Mammary epithelial cell (primary cell): Measurements from ENCODE around the gene PNKD.

ENCODE experiments used
- EZH2 ChIP-seq: IDR thresholded peaks from 2 replicates; pipeline ENCODE4 v1.6.1; 2012; ENCODE audit warnings: low read length, inconsistent platforms, borderline replicate concordance
- TF ChIP-seq, protein P1 (sequence below), 2 donors: IDR thresholded peaks in 1 of 2; conservative IDR thresholded peaks in 1 of 2; 2 replicates each; pipeline ENCODE4 v1.5.1; 2011 to 2012; ENCODE audit warnings: inconsistent platforms in 2 of 2, low read length in 2 of 2, mild to moderate bottlenecking in 2 of 2, control low read depth in 1 of 2, low read depth in 1 of 2; ENCODE audit not compliant: insufficient read depth in 1 of 2; ENCODE audit errors: extremely low read depth in 1 of 2

DNA sequence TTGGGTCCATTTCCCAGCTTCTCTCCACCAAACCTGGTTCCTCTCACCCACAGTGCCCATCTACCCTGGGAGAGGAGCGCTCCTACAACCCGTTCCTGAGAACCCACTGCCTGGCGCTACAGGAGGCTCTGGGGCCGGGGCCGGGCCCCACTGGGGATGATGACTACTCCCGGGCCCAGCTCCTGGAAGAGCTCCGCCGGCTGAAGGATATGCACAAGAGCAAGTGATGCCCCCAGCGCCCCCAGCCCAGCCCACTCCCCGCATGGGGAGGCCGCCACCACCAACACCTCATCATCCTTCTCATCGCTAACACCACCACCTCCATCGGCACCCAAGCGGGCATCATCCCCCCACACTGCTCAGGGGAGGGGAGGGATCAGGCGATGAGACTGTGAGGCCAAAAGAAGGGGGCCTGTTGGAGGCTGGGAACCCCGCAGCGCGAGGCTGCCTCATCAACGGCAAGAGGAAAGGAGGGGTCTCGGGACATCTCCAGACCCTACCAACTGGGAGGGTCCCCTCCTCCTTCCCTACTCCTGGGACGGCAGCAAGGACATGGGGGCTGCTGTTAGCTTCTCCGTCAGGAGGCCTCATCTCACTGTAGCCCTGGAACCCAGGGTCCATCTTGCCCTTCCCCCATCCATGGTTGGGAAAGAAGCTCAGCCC is 74.6 kb downstream of the PNKD start:
- TF ChIP-seq, protein P1, sequence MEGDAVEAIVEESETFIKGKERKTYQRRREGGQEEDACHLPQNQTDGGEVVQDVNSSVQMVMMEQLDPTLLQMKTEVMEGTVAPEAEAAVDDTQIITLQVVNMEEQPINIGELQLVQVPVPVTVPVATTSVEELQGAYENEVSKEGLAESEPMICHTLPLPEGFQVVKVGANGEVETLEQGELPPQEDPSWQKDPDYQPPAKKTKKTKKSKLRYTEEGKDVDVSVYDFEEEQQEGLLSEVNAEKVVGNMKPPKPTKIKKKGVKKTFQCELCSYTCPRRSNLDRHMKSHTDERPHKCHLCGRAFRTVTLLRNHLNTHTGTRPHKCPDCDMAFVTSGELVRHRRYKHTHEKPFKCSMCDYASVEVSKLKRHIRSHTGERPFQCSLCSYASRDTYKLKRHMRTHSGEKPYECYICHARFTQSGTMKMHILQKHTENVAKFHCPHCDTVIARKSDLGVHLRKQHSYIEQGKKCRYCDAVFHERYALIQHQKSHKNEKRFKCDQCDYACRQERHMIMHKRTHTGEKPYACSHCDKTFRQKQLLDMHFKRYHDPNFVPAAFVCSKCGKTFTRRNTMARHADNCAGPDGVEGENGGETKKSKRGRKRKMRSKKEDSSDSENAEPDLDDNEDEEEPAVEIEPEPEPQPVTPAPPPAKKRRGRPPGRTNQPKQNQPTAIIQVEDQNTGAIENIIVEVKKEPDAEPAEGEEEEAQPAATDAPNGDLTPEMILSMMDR (conservative IDR thresholded peaks at IDR 0.05 in 1 of 2, IDR thresholded peaks at IDR 0.05 in 1 of 2; ENCODE audit: extremely low read depth in 1 of 2, insufficient read depth in 1 of 2, low read depth in 1 of 2, low read length in 2 of 2), result no peak
- TF ChIP-seq EZH2, result no peak
